Right lobe of liver (tissue), 6 donors: ENCODE results near the gene C10orf67. TPM values are rescaled to one million over a fixed set of nuclear protein-coding genes. Genes with fewer than 3 reads are reported as not detected.

Experiments used
- ATAC-seq, 4 donors: fragments of 200-7000 bp; cut with Tn5 transposase; one replicate each; pipeline ENCODE4 v1.9.1; 2020; ENCODE audit warnings: mild to moderate bottlenecking in 4 of 4, moderate library complexity in 4 of 4
- DNase-seq, 3 donors: peaks; one replicate each; pipeline ENCODE4 v3.0.0-alpha.2; 2020
- H3K27ac ChIP-seq, 3 donors: fragments of 200-600 bp; one replicate each; pipeline ENCODE4 v1.8.0; 2022
- H3K27me3 ChIP-seq, 2 donors: fragments of 200-600 bp; one replicate each; pipeline ENCODE4 v1.8.0; 2022
- H3K36me3 ChIP-seq, 4 donors: fragments of 200-600 bp; sonication (generic) in 1 of 4; one replicate each; pipeline versions ENCODE4 v1.5.1 to v1.8.0; 2017 to 2022; ENCODE audit warnings: control low read depth in 1 of 4
- H3K4me1 ChIP-seq, 4 donors: fragments of 200-600 bp; sonication (generic) in 1 of 4; one replicate each; pipeline versions ENCODE4 v1.5.1 to v1.8.0; 2017 to 2022; ENCODE audit warnings: control low read depth in 1 of 4
- H3K4me3 ChIP-seq, 3 donors: fragments of 200-600 bp; one replicate each; pipeline ENCODE4 v1.8.0; 2022
- H3K9me3 ChIP-seq, 4 donors: fragments of 200-600 bp; sonication (generic) in 1 of 4; one replicate each; pipeline versions ENCODE4 v1.5.1 to v1.8.0; 2017 to 2022; ENCODE audit warnings: control low read depth in 1 of 4
- POLR2A ChIP-seq: fragments of 450-650 bp; IDR thresholded peaks from one replicate; pipeline ENCODE4 v1.6.1; 2017; ENCODE audit warnings: antibody characterized with exemption, mild to moderate bottlenecking
- WGBS: methylation state at CpG from one replicate; pipeline ENCODE4 v1.1.6; 2018; ENCODE audit warnings: low coverage, low lambda C conversion rate; ENCODE audit not compliant: insufficient coverage; ENCODE audit errors: missing lambda C conversion rate; 5-methylcytosine and 5-hydroxymethylcytosine counted together
- intact Hi-C, 2 donors: fragments of 100-400 bp; cut with DNase I; formaldehyde crosslinking; loops; one replicate each; pipeline versions ENCODE4 v1.11.2 to v1.14.1; 2022
- total RNA-seq, 6 experiments: library from RNA; depleted of rRNA in 2 of 6; stranded (reverse); fragments of >200 nt in 2 of 6; fragmentation: NEBNext Ultra II Directional in 3 of 6; extraction: Animal tissue kit (Norgen Biotek cat#: 25700) in 3 of 6; gene quantifications; one replicate each; pipeline versions ENCODE4 v1.1.0 to v1.2.4, GENCODE V29; 2016 to 2023
- TF ChIP-seq, protein P1 (sequence below), 4 donors: fragments of 200-600 bp in 3 of 4; fragments of 450-650 bp in 1 of 4; IDR thresholded peaks; one replicate each; pipeline versions ENCODE4 v1.5.1 to v1.8.0; 2016 to 2022; ENCODE audit warnings: antibody characterized with exemption in 4 of 4, mild to moderate bottlenecking in 2 of 4
- donor health status: DM: no; HTN: yes; CAD: no.
- donor health status: DM: no; HTN: no; CAD: no.
- donor health status: DM: no; HTN: no; CAD: no.
- donor health status: DM: no; HTN: yes; CAD: no.
- donor health status: DM: no; HTN: yes; CAD: no.

Gene C10orf67
- total RNA-seq, 6 experiments from 2014 or later = not detected

DNA sequence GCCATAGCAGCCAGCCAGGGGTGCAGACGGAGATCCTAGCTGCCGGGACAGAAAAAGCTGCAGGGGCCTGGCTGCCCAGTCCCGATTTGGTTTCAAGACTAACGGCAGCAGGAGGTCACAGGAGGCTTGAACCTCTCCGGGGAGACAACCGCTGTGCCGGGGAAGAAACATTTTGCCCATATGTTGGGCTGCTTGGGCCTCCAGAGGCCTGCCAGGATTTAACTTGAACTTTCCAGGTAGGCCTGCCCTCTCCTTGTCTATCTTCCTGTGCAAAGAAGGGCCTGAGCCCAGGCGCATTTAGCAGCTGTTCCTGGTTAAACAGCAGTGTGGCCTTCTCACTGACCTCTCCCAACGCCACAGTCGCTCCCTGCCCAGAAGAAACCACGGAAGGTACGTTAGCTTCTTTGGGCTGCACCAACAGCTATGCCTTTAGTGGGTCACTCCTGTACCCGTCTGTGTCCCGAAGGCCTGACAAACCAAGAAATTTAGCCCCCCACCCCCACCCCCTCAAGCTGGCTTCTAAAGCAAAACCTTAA, 169.6 kb downstream of the C10orf67 start:
- intact Hi-C loops = no loop called here
- H3K9me3 ChIP-seq = no peaks in the 10 kb centered on the region
- H3K27me3 ChIP-seq = peaks cover 0 to 16% of the 10 kb centered on the region in 2 donors
- H3K27ac ChIP-seq = no peak overlapping the region
- 34% methylated on average over 6 of the region's 14 CpGs for WGBS
- no peaks in the 10 kb centered on the region for H3K36me3 ChIP-seq
- DNase-seq = no peak
- peaks cover 0 to 9% (median 0%) of the 10 kb centered on the region in 4 donors for H3K4me1 ChIP-seq
- H3K4me3 ChIP-seq = no peak overlapping the region
- TF ChIP-seq, protein P1, sequence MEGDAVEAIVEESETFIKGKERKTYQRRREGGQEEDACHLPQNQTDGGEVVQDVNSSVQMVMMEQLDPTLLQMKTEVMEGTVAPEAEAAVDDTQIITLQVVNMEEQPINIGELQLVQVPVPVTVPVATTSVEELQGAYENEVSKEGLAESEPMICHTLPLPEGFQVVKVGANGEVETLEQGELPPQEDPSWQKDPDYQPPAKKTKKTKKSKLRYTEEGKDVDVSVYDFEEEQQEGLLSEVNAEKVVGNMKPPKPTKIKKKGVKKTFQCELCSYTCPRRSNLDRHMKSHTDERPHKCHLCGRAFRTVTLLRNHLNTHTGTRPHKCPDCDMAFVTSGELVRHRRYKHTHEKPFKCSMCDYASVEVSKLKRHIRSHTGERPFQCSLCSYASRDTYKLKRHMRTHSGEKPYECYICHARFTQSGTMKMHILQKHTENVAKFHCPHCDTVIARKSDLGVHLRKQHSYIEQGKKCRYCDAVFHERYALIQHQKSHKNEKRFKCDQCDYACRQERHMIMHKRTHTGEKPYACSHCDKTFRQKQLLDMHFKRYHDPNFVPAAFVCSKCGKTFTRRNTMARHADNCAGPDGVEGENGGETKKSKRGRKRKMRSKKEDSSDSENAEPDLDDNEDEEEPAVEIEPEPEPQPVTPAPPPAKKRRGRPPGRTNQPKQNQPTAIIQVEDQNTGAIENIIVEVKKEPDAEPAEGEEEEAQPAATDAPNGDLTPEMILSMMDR (IDR thresholded peaks at IDR 0.05) = no peak
- no peak for TF ChIP-seq POLR2A
- no peak for ATAC-seq

DNA sequence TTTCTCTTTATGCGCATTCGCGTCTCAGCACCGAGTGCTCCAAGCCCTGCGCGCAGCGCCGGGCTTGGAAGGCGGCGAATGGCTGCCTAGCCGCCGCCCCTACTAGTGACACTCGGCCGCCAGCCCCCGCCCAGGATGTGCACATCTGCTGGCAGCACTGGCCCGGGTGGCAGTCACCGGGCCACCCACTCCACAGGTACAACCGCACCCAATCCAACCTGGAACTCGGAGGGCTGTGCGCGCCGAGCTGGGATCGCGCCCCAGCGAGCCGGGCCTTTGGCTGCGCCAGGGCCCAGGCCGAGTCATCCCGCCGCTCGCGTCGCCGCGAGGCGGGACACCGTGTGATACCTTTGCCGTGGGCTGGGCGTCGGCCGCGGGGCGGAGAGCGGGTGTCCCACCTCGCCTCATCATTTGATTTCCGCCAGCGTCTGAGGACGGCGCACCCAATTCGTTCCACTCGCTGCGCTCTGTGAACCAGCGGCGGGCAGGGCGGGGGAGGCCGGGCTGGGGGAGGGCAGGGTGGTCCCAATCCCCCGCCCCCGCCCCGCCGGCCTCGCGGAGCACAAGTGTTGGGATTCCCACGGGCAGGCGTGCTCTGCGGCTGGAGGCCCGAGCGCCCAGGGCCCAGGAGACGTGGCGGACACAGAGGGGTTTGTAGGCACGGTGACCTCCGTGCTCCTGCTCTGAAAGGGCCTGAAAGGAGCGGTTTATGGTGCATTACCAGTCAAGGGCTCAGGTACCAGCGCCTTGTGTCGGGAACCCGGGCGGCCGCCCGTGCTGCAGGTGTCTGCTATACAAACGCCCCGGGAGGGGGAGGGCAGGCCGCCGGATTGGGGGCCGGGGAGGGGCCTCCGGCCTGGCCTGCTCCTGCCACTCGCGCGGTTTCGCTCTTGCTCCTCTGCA, 170.3 kb downstream of the C10orf67 start:
- TF ChIP-seq POLR2A = no peak
- TF ChIP-seq, protein P1 (IDR thresholded peaks at IDR 0.05) = no peak
- Histone ChIP-seq H3K27ac (no peak overlapping the region), H3K9me3 (no peaks in the 10 kb centered on the region), H3K4me3 (no peak overlapping the region), H3K4me1 (peaks cover 0 to 9% (median 0%) of the 10 kb centered on the region in 4 donors), H3K27me3 (peaks cover 0 to 16% of the 10 kb centered on the region in 2 donors), H3K36me3 (no peaks in the 10 kb centered on the region)
- intact Hi-C loops = no loop called here
- ATAC-seq = no peak
- DNase-seq = no peak
- 6% methylated on average over 6 of the region's 88 CpGs for WGBS

DNA sequence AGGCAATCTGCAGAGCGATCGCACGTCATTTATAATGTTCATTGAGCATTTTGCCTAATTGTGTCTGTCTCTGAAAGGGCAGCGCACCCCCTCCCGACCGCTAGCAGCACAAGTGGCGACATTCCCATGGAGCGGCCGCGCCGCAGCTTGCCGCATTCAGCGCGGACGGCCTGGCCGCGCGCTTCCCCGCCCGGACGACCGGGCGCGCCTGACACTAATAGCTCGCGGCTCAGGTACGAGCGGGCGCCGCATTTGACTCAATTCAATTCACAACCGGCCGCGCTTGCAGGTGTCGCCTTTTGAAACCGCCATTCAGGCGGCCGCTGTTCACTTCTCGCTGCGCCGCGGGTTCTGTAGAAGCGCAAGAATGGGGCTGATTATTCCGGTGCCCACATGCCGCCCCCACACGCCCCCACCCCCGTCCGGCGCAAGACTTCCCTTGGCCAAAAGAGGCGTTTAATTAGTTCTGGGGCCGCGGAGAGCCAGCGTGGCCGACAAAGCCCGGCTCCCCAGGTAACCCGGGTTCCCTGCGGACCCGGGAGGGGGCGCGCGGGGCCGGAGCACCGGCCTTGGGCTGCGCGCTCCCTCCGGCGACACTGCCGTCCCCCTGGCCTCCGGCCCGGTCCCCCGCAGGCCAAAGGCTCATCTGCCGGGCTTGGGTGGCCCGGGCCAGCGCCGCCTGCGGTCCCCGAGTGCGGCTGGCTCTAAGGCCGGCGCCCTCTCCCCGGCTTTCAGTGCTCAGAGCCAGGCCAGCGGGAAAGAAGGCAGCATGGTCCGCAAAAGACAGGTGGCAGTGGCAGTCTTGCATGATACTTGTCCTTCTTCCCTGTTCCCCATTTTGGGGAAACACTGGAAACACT, 171.2 kb downstream of the C10orf67 start:
- WGBS = 2% methylated on average over 29 of the region's 82 CpGs
- no peak for TF ChIP-seq POLR2A
- TF ChIP-seq, protein P1 (IDR thresholded peaks at IDR 0.05) = no peak
- Histone ChIP-seq H3K9me3 (no peaks in the 10 kb centered on the region), H3K4me1 (peaks cover 0 to 9% (median 0%) of the 10 kb centered on the region in 4 donors), H3K27ac (no peak overlapping the region), H3K4me3 (no peak overlapping the region), H3K27me3 (peaks cover 0 to 16% of the 10 kb centered on the region in 2 donors), H3K36me3 (no peaks in the 10 kb centered on the region)
- ATAC-seq (peak in 1 of 4 donors; percentile 13), DNase-seq (no peak)
- intact Hi-C loops = no loop called here

DNA sequence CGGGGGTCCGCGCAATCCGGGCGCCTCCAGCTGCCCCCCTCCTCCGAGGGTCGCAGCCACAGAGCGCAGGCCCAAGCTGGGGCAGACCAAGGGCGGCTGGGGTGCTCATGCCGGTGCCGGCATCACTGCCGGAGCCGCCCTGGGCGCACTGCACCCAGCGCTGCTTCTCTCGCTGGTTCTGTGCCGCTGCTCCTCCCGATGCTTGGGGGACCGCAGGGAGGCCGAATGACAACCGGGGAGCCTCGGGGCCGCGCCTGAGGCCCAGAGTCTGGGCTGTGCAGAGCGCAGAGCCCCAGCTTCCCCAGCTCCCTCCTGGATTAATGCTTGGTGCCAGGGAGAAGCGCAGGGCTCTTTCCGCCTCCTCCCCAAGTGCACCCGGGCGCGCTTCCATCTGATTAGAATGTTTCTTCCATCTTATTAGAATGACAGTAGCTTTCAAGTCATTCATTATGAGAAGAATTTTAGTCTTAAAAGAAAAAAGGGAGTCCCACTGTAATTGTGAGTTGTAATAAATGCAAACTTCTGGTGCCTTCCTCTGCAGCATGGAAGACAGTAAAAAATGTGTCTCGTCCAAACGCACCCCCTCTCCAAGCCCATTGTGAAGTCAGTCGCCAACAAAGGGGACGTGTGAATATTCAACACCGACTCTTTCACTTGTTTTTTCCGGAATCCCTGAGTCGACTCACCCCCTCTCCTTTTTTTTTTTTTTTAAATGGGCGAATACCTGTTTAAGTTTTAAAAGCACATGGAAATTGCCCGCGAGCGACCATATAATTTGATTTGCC, 172.0 kb downstream of the C10orf67 start:
- no peak overlapping the region for H3K27ac ChIP-seq
- intact Hi-C loops = no loop called here
- no peak overlapping the region for H3K4me3 ChIP-seq
- WGBS = 3% methylated on average over 16 of the region's 41 CpGs
- ATAC-seq (no peak), DNase-seq (no peak)
- peaks cover 0 to 16% of the 10 kb centered on the region in 2 donors for H3K27me3 ChIP-seq
- TF ChIP-seq POLR2A = no peak
- TF ChIP-seq, protein P1 (IDR thresholded peaks at IDR 0.05) = no peak
- peaks cover 0 to 9% (median 0%) of the 10 kb centered on the region in 4 donors for H3K4me1 ChIP-seq
- no peaks in the 10 kb centered on the region for H3K36me3 ChIP-seq
- no peaks in the 10 kb centered on the region for H3K9me3 ChIP-seq
